Stimulated activated naive CD8-positive, alpha-beta T cell treated with anti-CD3 and anti-CD28 coated beads, Interleukin-15, Interleukin-2, amounts not matched to agents 100 U/mL and 50 U/mL, for 24 hours (primary cell): ENCODE measurements around the gene CSHL1.
A peak's percentile ranks its signal among the peaks of the same experiment; 100 is the strongest.
"Not testable (repeated sequence)": the region's sequence is repeated elsewhere in the genome, so short reads cannot be mapped to it uniquely, and the experiment has no call there.

Experiments used
- ATAC-seq: fragments of 150-1000 bp; cut with Tn5 transposase; one replicate; pipeline ENCODE4 v1.10.0; 2021
- DNase-seq: peaks from one replicate; pipeline ENCODE4 v3.0.0; 2021

The CSHL1 gene

GRCh38 chr17:63918305-63918704 lies 7.2 kb upstream of the CSHL1 start:
- DNase-seq (no peak), ATAC-seq (no peak)

DNA sequence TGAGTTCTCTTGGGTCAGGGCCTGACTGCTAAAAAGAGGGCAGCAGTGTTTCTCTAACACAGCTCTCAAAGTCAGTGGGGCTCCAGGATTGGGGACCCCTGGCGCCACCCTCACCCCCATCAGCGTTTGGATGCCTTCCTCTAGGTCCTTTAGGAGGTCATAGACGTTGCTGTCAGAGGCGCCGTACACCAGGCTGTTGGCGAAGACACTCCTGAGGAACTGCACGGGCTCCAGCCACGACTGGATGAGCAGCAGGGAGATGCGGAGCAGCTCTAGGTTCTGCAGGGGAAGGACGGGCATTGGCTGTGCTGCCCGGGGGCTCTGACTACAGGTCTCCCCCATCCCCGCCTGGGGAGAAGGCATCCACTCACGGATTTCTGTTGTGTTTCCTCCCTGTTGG lies 6.6 kb upstream of the CSHL1 start:
- ATAC-seq = no peak
- DNase-seq = no peak

GRCh38 chr17:63917206-63917605 lies 6.1 kb upstream of the CSHL1 start:
- DNase-seq, ATAC-seq: not testable (repeated sequence)

- no peak for ATAC-seq
- DNase-seq = no peak
These were observed 5.6 kb upstream of the CSHL1 start for GRCh38 chr17:63916566-63917185.

DNA sequence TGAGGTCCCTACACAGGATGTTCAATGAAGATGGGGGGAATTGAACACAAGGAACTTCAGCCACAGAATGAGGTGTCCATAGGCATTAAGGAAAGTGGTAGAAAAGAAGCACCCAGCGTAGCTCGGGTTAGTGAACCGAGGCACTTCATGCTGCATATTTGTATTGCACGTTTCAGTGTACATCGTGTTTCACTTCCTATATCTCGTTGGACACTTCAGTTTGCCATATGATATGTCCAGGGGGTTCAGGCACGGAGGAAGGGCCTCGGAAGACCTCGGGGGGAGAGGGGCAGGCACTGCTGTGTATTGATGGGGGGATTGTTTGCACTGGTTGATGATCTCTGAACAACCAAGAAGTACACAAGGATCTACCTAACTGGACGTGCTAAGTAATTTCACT lies 4.7 kb upstream of the CSHL1 start:
- DNase-seq, ATAC-seq: not testable (repeated sequence)

DNA sequence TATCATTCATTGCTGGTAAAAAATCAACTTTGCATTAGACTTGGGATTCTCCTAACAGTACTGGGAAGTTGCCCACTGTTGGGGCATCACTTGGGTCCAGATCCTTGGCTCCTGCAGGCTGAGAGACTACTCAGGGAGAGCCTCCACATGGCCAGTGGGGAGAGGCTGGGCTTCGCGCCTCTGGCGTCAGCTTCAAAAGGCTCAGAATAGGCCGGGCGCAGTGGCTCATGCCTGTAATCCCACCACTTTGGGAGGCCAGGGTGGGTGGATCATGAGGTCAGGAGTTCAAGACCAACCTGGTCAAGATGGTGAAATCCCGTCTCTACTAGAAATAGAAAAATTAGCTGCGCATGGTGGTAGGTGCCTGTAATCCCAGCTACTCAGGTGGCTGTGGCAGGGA lies 3.4 kb upstream of the CSHL1 start:
- DNase-seq = no peak
- ATAC-seq = no peak

DNA sequence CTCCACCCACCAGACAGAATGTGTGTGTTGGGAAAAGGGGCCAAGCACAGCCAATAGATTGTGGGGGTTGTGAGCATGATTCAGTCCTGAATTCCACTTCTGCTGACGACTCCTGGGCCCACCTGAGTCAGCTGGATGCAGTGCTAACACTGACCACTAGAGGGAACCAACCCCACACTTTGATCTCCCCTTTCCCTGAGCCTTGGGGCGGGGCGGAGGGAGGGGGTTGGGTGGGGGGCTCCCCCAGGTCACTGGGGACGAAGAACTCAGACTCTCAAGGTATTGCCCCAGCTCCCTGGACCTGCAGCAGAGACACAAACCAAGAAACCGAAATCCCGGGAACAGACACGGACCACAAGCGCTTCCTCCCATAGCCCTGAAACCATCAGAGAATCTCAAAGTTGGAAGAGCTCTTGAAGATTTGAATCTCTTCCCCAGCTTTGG lies 621 bp upstream of the CSHL1 start:
- ATAC-seq (peak; percentile 55), DNase-seq (peak; percentile 77)

- DNase-seq = no peak
- no peak for ATAC-seq
These were observed 962 bp downstream of the CSHL1 start for GRCh38 chr17:63910096-63910495.

- DNase-seq, ATAC-seq: not testable (repeated sequence)
These were observed 1.5 kb downstream of the CSHL1 start for GRCh38 chr17:63909586-63909985.

DNA sequence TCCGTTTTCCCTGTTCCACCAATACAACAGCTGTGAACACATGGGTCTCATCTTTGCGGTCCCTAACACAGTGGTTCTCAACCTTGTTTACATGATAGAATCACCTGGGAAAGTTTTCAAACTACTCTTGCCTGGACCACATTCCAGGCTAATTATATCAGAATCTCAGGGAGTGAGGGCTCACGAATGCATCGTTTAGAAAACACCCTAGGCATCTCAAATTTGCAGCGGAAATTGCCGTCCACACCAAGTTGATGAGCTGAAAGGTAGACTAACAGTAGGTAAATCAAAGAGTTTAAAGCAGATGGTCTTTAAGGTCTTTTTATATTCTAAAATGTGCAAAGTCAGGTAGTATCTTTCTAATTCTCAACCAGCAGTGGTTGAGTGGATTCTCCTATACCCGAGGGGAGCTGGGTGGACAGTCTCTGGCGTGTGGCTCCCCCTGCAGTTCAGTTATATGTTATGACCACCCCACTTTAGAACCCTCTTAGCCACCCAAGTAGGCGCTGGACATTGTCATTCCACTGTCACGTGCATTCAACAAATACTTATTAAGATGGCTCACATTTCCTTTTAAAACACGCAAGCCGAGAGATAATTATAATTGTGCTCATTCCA lies 3.8 kb downstream of the CSHL1 start:
- not testable (repeated sequence) for DNase-seq, ATAC-seq

- ATAC-seq, DNase-seq: not testable (repeated sequence)
These were observed 6.3 kb downstream of the CSHL1 start for GRCh38 chr17:63904796-63905195.

DNA sequence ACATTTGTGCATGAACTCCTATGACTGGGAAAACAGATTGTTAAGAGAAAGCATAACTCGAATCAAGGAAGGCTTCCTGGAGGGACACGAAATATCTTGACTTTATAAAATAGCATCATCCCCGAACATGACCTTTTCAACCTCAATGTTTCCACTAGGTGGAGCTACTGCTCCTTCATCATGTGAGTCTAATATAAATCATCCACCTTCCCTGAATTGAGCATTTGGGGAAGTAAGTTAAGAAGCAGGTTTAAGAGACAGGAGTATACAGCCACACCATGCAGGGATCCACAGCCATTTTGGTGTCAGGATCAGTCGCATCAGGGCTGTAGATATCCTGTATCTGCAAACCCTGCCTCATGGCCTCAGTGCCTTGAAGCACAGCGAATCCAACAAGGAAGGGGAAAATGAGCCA lies 7.3 kb downstream of the CSHL1 start:
- ATAC-seq = peak; percentile 66
- not testable (repeated sequence) for DNase-seq

DNA sequence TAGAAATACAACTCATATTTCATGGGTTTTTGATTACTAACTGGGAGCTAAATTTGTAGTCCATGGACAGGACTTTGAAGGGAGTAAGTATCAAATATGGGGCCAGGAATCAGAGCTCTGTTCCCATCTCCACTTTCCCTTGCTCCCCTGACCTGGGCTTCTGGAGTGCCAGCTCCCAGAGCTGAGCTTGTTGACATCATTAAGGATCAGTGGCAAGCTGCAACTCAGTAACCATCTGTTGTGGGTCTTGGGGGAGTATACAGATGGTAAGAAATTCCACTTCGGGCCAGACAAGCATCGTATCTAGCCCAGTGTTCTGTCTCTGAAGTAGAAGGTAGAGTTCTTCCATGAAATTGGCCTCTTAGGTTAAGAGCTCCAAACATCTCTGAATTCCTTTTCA lies 9.1 kb downstream of the CSHL1 start:
- ATAC-seq, DNase-seq: not testable (repeated sequence)

- ATAC-seq (peak; percentile 60), DNase-seq (peak; percentile 41)
These were observed 11.9 kb downstream of the CSHL1 start for GRCh38 chr17:63898899-63899798.

GRCh38 chr17:63896524-63897354 lies 14.3 kb downstream of the CSHL1 start, which contains the start of gene CSH1:
Gene CSH1, minus strand, starts transcription at chr17:63896574. Its CDS starts 63 bp downstream, at chr17:63896511.
- not testable (repeated sequence) for DNase-seq, ATAC-seq

- not testable (repeated sequence) for ATAC-seq
These were observed 16.2 kb downstream of the CSHL1 start for GRCh38 chr17:63894821-63895220.

GRCh38 chr17:63894021-63894420 lies 17.0 kb downstream of the CSHL1 start:
- not testable (repeated sequence) for DNase-seq, ATAC-seq

More at GRCh38 chr17:63894821-63895220, 16.2 kb downstream of the CSHL1 start:
- not testable (repeated sequence) for DNase-seq

- not testable (repeated sequence) for ATAC-seq
These were observed 18.6 kb downstream of the CSHL1 start for GRCh38 chr17:63892316-63893037.

DNA sequence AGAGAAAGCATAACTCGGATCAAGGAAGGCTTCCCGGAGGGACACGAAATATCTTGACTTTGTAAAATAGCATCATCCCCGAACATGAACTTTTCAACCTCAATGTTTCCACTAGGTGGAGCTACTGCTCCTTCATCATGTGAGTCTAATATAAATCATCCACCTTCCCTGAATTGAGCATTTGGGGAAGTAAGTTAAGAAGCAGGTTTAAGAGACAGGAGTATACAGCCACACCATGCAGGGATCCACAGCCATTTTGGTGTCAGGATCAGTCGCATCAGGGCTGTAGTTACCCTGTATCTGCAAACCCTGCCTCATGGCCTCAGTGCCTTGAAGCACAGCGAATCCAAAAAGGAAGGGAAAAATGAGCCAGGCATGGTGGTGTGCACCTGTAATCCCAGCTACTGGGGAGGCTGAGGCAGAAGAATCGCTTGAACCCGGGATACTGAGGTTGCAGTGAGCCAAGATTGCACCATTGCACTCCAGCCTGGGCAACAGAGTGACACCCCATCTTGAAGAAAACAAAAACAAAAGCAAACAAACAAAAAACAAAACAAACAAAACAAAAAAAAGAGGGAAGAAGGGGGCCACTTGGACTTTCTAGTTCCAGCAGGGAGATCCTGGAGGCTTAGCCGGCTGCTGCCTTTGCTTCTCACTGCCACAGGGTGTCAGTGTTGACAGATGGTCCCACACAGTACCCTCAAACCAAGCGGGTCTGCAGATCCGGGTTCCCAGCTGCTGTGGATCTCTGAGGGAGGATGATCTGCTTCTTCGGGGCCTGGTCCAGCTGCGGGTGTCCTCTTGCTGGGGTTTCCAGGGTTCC lies 21.8 kb downstream of the CSHL1 start:
- ATAC-seq = peak; percentile 55
- DNase-seq = not testable (repeated sequence)

More at GRCh38 chr17:63892316-63893037, 18.6 kb downstream of the CSHL1 start:
- not testable (repeated sequence) for DNase-seq

DNA sequence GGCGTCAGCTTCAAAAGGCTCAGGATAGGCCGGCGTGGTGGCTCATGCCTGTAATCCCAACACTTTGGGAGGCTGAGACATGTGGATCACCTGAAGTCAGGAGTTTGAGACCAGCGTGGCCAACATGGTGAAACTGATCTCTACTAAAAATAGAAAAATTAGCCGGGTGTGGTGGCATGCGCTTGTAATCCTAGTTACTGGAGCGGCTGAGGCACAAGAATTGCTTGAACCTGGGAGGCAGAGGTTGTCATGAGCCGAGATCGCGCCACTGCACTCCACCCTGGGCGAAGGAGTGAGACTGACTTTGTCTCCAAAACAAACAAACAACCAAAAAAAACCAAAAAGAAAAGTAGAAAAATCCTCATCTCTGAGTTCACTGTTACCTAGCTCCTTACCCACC lies 25.9 kb downstream of the CSHL1 start:
- not testable (repeated sequence) for ATAC-seq, DNase-seq
